Measurements from ENCODE around the gene EPHA6. TPM values are rescaled to one million over a fixed set of nuclear protein-coding genes. Genes with fewer than 3 reads are reported as not detected.

Gene EPHA6
- total RNA-seq, 1 experiment from 2014 or later = 0.61 TPM

GRCh38 chr3:97177242-97177641 lies 362.8 kb downstream of the EPHA6 start:
- Mint-ChIP-seq H3K4me1 (no peaks in the 10 kb centered on the region), H3K36me3 (ENCODE audit: insufficient read depth in 1 of 3, low read depth in 3 of 3) (peaks cover 0 to 6% (median 0%) of the 10 kb centered on the region in 3 experiments; a peak in 3 of 7 replicates), H3K27ac (no peak overlapping the region), H3K27me3 (ENCODE audit: low read depth) (no peaks in the 10 kb centered on the region), H3K9me3 (peaks cover 2 to 21% of the 10 kb centered on the region in 2 experiments; a peak in 4 of 5 replicates), H3K4me3 (no peak overlapping the region)
- H2BK5ac ChIP-seq (ENCODE audit: insufficient read length, low read length) = no peak overlapping the region
- H3K79me2 ChIP-seq (ENCODE audit: insufficient read depth, low read length) = no peaks in the 10 kb centered on the region
- H4K5ac ChIP-seq (ENCODE audit: insufficient read length, low read depth, low read length) = no peak overlapping the region
- H2BK12ac ChIP-seq (ENCODE audit: insufficient read length, low read depth, low read length) = no peak overlapping the region
- H3K79me1 ChIP-seq (ENCODE audit: insufficient read depth, low read depth, low read length, poor library complexity, severe bottlenecking) = no peaks in the 10 kb centered on the region
- H2AK5ac ChIP-seq (ENCODE audit: insufficient read length, low read length) = no peak overlapping the region
- no peak overlapping the region for H3K4me2 ChIP-seq (ENCODE audit: insufficient read depth, insufficient read length, low read length)
- H3K23me2 ChIP-seq (ENCODE audit: insufficient read length, low read depth, low read length, poor library complexity, severe bottlenecking) = no peaks in the 10 kb centered on the region
- H3K4ac ChIP-seq (ENCODE audit: low read depth, low read length) = no peak overlapping the region
- H3K18ac ChIP-seq (ENCODE audit: insufficient read length, low read depth, low read length) = no peak overlapping the region
- DNase-seq = no peak
- H3K56ac ChIP-seq (ENCODE audit: insufficient read length, low read depth, low read length) = no peak overlapping the region
- no peaks in the 10 kb centered on the region for H3K4me1 ChIP-seq (ENCODE audit: insufficient read depth, low read length)
- TF ChIP-seq CTCF (conservative IDR thresholded peaks at IDR 0.05) = no peak
- no peak overlapping the region for H2BK20ac ChIP-seq (ENCODE audit: low read depth, low read length, poor library complexity, severe bottlenecking)
- H2BK120ac ChIP-seq (ENCODE audit: low read depth, low read length, poor library complexity, severe bottlenecking) = no peak overlapping the region
- H3K27me3 ChIP-seq (ENCODE audit: insufficient read depth, low read length) = no peaks in the 10 kb centered on the region
- H2AFZ ChIP-seq (ENCODE audit: low read length) = no peak overlapping the region
- no peak overlapping the region for H3T11ph ChIP-seq (ENCODE audit: low read length)
- no peak overlapping the region for H3K27ac ChIP-seq (ENCODE audit: insufficient read length, low read depth, low read length)
- no peak overlapping the region for H3K14ac ChIP-seq (ENCODE audit: insufficient read depth, low read length)
- H4K8ac ChIP-seq (replicated peaks; ENCODE audit: insufficient read length, low read depth, low read length) = no peak overlapping the region
- no peak overlapping the region for H3K9ac ChIP-seq (ENCODE audit: extremely low read depth, insufficient read length, low read length)
- no peaks in the 10 kb centered on the region for H3K9me3 ChIP-seq (ENCODE audit: control insufficient read depth, low read depth, low read length)
- no peak overlapping the region for H3K23ac ChIP-seq (ENCODE audit: insufficient read length, low read depth, low read length)
- H4K20me1 ChIP-seq (ENCODE audit: control insufficient read depth, insufficient read depth, insufficient read length) = no peaks in the 10 kb centered on the region
- H2BK15ac ChIP-seq (ENCODE audit: low read depth, low read length) = no peak overlapping the region
- no peak overlapping the region for H4K91ac ChIP-seq (ENCODE audit: insufficient read length, low read depth, low read length)
